PC-3 (cell line): Measurements from ENCODE around the gene MSH6. TPM values are rescaled to one million over a fixed set of nuclear protein-coding genes. Genes with fewer than 3 reads are reported as not detected.

Experiments
- ATAC-seq: fragments of 200-7000 bp; cut with Tn5 transposase; 2 replicates; pipeline ENCODE4 v1.9.1; 2020; ENCODE audit warnings: mild to moderate bottlenecking, moderate library complexity
- BruUV-seq: library from RNA; stranded (reverse); fragments of 400-500 nt; replicated peaks from 2 replicates; lab custom pipeline; 2021; lab: Mats Ljungman, UMichigan
- CTCF ChIA-PET: fragments of 300-600 bp; sonication (Branson Sonifier 250); formaldehyde crosslinking; loops from one replicate; lab custom pipeline; 2022; ENCODE audit warnings: antibody characterized with exemption; lab: Charles Lee
- POLR2A ChIA-PET: fragments of 300-600 bp; sonication (Branson Sonifier 250); formaldehyde crosslinking; loops from one replicate; lab custom pipeline; 2022; ENCODE audit warnings: antibody characterized with exemption; ENCODE audit not compliant: unreplicated experiment; lab: Charles Lee
- DNase-seq: peaks from one replicate; pipeline ENCODE4 v3.0.0-alpha.2; 2015
- H2AFZ ChIP-seq: fragments of 300-600 bp; sonication (generic); 2 replicates; pipeline ENCODE4 v1.6.0; 2016; ENCODE audit warnings: antibody characterized with exemption, low read length
- H3F3A ChIP-seq: fragments of 300-600 bp; sonication (generic); one replicate; pipeline ENCODE4 v1.6.0; 2017; ENCODE audit warnings: antibody characterized with exemption, low read length, control low read depth, mild to moderate bottlenecking; ENCODE audit not compliant: unreplicated experiment
- H3K27ac ChIP-seq: fragments of 300-600 bp; sonication (generic); 2 replicates; pipeline ENCODE4 v1.5.1; 2016; ENCODE audit warnings: mild to moderate bottlenecking, low read length
- H3K27me3 ChIP-seq: fragments of 300-600 bp; sonication (generic); 2 replicates; pipeline ENCODE4 v1.6.1; 2016; ENCODE audit warnings: low read length, mixed read lengths
- H3K36me3 ChIP-seq: fragments of 300-600 bp; sonication (generic); 2 replicates; pipeline ENCODE4 v1.6.1; 2016; ENCODE audit warnings: low read depth, mixed run types, low read length, mixed read lengths
- H3K4me1 ChIP-seq: fragments of 300-600 bp; sonication (generic); 2 replicates; pipeline ENCODE4 v1.5.1; 2016; ENCODE audit warnings: low read length; ENCODE audit not compliant: insufficient read depth
- H3K4me2 ChIP-seq: fragments of 300-600 bp; sonication (generic); 2 replicates; pipeline ENCODE4 v1.6.0; 2016; ENCODE audit warnings: low read length
- H3K4me3 ChIP-seq: fragments of 300-600 bp; sonication (generic); 2 replicates; pipeline ENCODE4 v1.5.1; 2016; ENCODE audit warnings: mild to moderate bottlenecking, low read length, mixed read lengths
- H3K79me2 ChIP-seq: fragments of 300-600 bp; sonication (generic); 2 replicates; pipeline ENCODE4 v1.6.1; 2017; ENCODE audit warnings: low read length, mixed read lengths
- H3K9ac ChIP-seq: fragments of 300-600 bp; sonication (generic); 2 replicates; pipeline ENCODE4 v1.6.0; 2016; ENCODE audit warnings: mild to moderate bottlenecking, low read length
- H3K9me2 ChIP-seq: fragments of 300-600 bp; sonication (generic); replicated peaks from 2 replicates; pipeline ENCODE4 v1.6.1; 2016; ENCODE audit warnings: mixed run types, low read length, mixed read lengths
- H3K9me3 ChIP-seq: fragments of 300-600 bp; sonication (generic); 2 replicates; pipeline ENCODE4 v1.6.1; 2016; ENCODE audit warnings: low read length, mixed read lengths
- H4K20me1 ChIP-seq: fragments of 300-600 bp; sonication (generic); 2 replicates; pipeline ENCODE4 v1.6.1; 2016; ENCODE audit warnings: low read length, mixed read lengths
- CTCF ChIP-seq: fragments of 300-600 bp; sonication (generic); conservative IDR thresholded peaks from 2 replicates; pipeline ENCODE4 v1.5.1; 2017; ENCODE audit warnings: antibody characterized with exemption, low read depth, mild to moderate bottlenecking, low read length
- EZH2 ChIP-seq: fragments of 300-600 bp; sonication (generic); IDR thresholded peaks from one replicate; pipeline ENCODE4 v1.6.1; 2017; ENCODE audit warnings: antibody characterized with exemption, mild to moderate bottlenecking, low read length; ENCODE audit not compliant: unreplicated experiment
- EZH2phosphoT487 ChIP-seq: fragments of 300-600 bp; sonication (generic); IDR thresholded peaks from 2 replicates; pipeline ENCODE4 v1.6.1; 2018; ENCODE audit warnings: mild to moderate bottlenecking, antibody characterized with exemption, low read length, borderline replicate concordance
- intact Hi-C: fragments of 100-400 bp; cut with micrococcal nuclease; formaldehyde crosslinking; loops from 2 replicates; pipeline ENCODE4 v1.9.0; 2023
- total RNA-seq: library from RNA; depleted of rRNA; stranded (reverse); fragments of >200 nt; gene quantifications from 2 replicates; pipeline ENCODE4 v1.2.3, GENCODE V29; 2014

MSH6 gene
- total RNA-seq, 1 experiment from 2014 or later: 84.9 TPM

GRCh38 chr2:47735912-47736311 is 47.0 kb upstream of the MSH6 start:
- DNase-seq (no peak), ATAC-seq (no peak)
- Histone ChIP-seq H3K27ac (no peak overlapping the region), H3K79me2 (no peaks in the 10 kb centered on the region), H3K27me3 (peaks cover 25% of the 10 kb centered on the region), H3K9me2 (no peaks in the 10 kb centered on the region), H3F3A (no peaks in the 10 kb centered on the region), H3K4me1 (no peaks in the 10 kb centered on the region), H2AFZ (no peak overlapping the region), H4K20me1 (no peaks in the 10 kb centered on the region), H3K4me3 (no peak overlapping the region), H3K9me3 (no peaks in the 10 kb centered on the region), H3K36me3 (no peaks in the 10 kb centered on the region), H3K9ac (no peak overlapping the region), H3K4me2 (no peak overlapping the region)
- BruUV-seq: no TSS peak
- intact Hi-C loops: no loop called here
- TF ChIP-seq EZH2: no peak
- no peak for TF ChIP-seq CTCF
- no peak for TF ChIP-seq EZH2phosphoT487
- CTCF ChIA-PET: no interaction called here
- POLR2A ChIA-PET: no interaction called here

- BruUV-seq: no TSS peak
- no peak overlapping the region for H3K9ac ChIP-seq
- CTCF ChIA-PET: no interaction called here
Observed at GRCh38 chr2:47737191-47737975, 45.6 kb upstream of the MSH6 start.

More at GRCh38 chr2:47737191-47737975, 45.6 kb upstream of the MSH6 start:
- POLR2A ChIA-PET: no interaction called here
- no peaks in the 10 kb centered on the region for H3K79me2 ChIP-seq
- H3K4me3 ChIP-seq: no peak overlapping the region
- TF ChIP-seq CTCF (no peak), EZH2 (no peak), EZH2phosphoT487 (no peak)
- H2AFZ ChIP-seq: no peak overlapping the region
- no peak overlapping the region for H3K4me2 ChIP-seq
- no peaks in the 10 kb centered on the region for H3F3A ChIP-seq
- no peak overlapping the region for H3K27ac ChIP-seq
- H3K36me3 ChIP-seq: no peaks in the 10 kb centered on the region
- no peaks in the 10 kb centered on the region for H4K20me1 ChIP-seq
- no peaks in the 10 kb centered on the region for H3K4me1 ChIP-seq
- no peaks in the 10 kb centered on the region for H3K9me3 ChIP-seq
- H3K27me3 ChIP-seq: peaks cover 33% of the 10 kb centered on the region
- DNase-seq (no peak), ATAC-seq (no peak)
- intact Hi-C loops: no loop called here
- H3K9me2 ChIP-seq: no peaks in the 10 kb centered on the region
